ENCODE data around the gene ZBTB7A.

GRCh38 chr19:4097501-4097900 lies 30.8 kb upstream of the ZBTB7A start:
- TF ChIP-seq CTCF (conservative IDR thresholded peaks at IDR 0.05; ENCODE audit: low read length) (no peak), EZH2phosphoT487 (IDR thresholded peaks at IDR 0.05; ENCODE audit: borderline replicate concordance) (no peak)

Measured in Loucy (cell line).